ENCODE results near the gene PPP1CC.
A peak's percentile ranks its signal among the peaks of the same experiment; 100 is the strongest.

The PPP1CC gene

GRCh38 chr12:110677982-110678381 is 64.7 kb downstream of the PPP1CC start:
- no peaks in the 10 kb centered on the region for H3K27me3 ChIP-seq (ENCODE audit: control insufficient read depth in 2 of 2, insufficient read depth in 2 of 2, low read length in 2 of 2)
- H3K9me3 ChIP-seq (ENCODE audit: control insufficient read depth in 2 of 2, low read length in 2 of 2): no peaks in the 10 kb centered on the region
- no peak overlapping the region for H3K9ac ChIP-seq (ENCODE audit: low read depth in 1 of 2, low read length in 2 of 2)
- H3K4me3 ChIP-seq (ENCODE audit: low read length in 2 of 2): no peak overlapping the region
- H3K36me3 ChIP-seq (ENCODE audit: control insufficient read depth in 2 of 2, insufficient read depth in 2 of 2, low read length in 2 of 2): no peaks in the 10 kb centered on the region
- peaks cover 2 to 6% of the 10 kb centered on the region in 2 donors for H3K4me1 ChIP-seq (ENCODE audit: control insufficient read depth in 2 of 2, insufficient read depth in 2 of 2, low read length in 2 of 2)
- H3K27ac ChIP-seq (ENCODE audit: low read depth in 2 of 2, low read length in 2 of 2): no peak overlapping the region

GRCh38 chr12:110677206-110677911 is 65.3 kb downstream of the PPP1CC start:
- Histone ChIP-seq H3K4me1 (ENCODE audit: control insufficient read depth in 2 of 2, insufficient read depth in 2 of 2, low read length in 2 of 2) (peaks cover 2 to 6% of the 10 kb centered on the region in 2 donors), H3K9me3 (ENCODE audit: control insufficient read depth in 2 of 2, low read length in 2 of 2) (no peaks in the 10 kb centered on the region), H3K9ac (ENCODE audit: low read depth in 1 of 2, low read length in 2 of 2) (peak overlapping the region in 1 of 2 donors; percentile 24), H3K27ac (ENCODE audit: low read depth in 2 of 2, low read length in 2 of 2) (no peak overlapping the region), H3K27me3 (ENCODE audit: control insufficient read depth in 2 of 2, insufficient read depth in 2 of 2, low read length in 2 of 2) (no peaks in the 10 kb centered on the region), H3K4me3 (ENCODE audit: low read length in 2 of 2) (no peak overlapping the region), H3K36me3 (ENCODE audit: control insufficient read depth in 2 of 2, insufficient read depth in 2 of 2, low read length in 2 of 2) (no peaks in the 10 kb centered on the region)

GRCh38 chr12:110676171-110676570 is 66.5 kb downstream of the PPP1CC start:
- H3K4me3 ChIP-seq (ENCODE audit: low read length in 2 of 2): no peak overlapping the region
- no peak overlapping the region for H3K27ac ChIP-seq (ENCODE audit: low read depth in 2 of 2, low read length in 2 of 2)
- H3K36me3 ChIP-seq (ENCODE audit: control insufficient read depth in 2 of 2, insufficient read depth in 2 of 2, low read length in 2 of 2): no peaks in the 10 kb centered on the region
- no peaks in the 10 kb centered on the region for H3K27me3 ChIP-seq (ENCODE audit: control insufficient read depth in 2 of 2, insufficient read depth in 2 of 2, low read length in 2 of 2)
- peaks cover 2 to 6% of the 10 kb centered on the region in 2 donors for H3K4me1 ChIP-seq (ENCODE audit: control insufficient read depth in 2 of 2, insufficient read depth in 2 of 2, low read length in 2 of 2)
- no peaks in the 10 kb centered on the region for H3K9me3 ChIP-seq (ENCODE audit: control insufficient read depth in 2 of 2, low read length in 2 of 2)
- H3K9ac ChIP-seq (ENCODE audit: low read depth in 1 of 2, low read length in 2 of 2): no peak overlapping the region

GRCh38 chr12:110670161-110670701 is 72.5 kb downstream of the PPP1CC start:
- Histone ChIP-seq H3K9ac (ENCODE audit: low read depth in 1 of 2, low read length in 2 of 2) (no peak overlapping the region), H3K27ac (ENCODE audit: low read depth in 2 of 2, low read length in 2 of 2) (no peak overlapping the region), H3K27me3 (ENCODE audit: control insufficient read depth in 2 of 2, insufficient read depth in 2 of 2, low read length in 2 of 2) (no peaks in the 10 kb centered on the region), H3K36me3 (ENCODE audit: control insufficient read depth in 2 of 2, insufficient read depth in 2 of 2, low read length in 2 of 2) (no peaks in the 10 kb centered on the region), H3K9me3 (ENCODE audit: control insufficient read depth in 2 of 2, low read length in 2 of 2) (no peaks in the 10 kb centered on the region), H3K4me3 (ENCODE audit: low read length in 2 of 2) (no peak overlapping the region), H3K4me1 (ENCODE audit: control insufficient read depth in 2 of 2, insufficient read depth in 2 of 2, low read length in 2 of 2) (no peaks in the 10 kb centered on the region)
